H1 (cell line): Measurements from ENCODE around the gene TUBA3D.
"Not testable (repeated sequence)": the region's sequence is repeated elsewhere in the genome, so short reads cannot be mapped to it uniquely, and the experiment has no call there.

Experiments
- CBX5 ChIP-seq: fragments of 300-800, 300-1000 bp; sonication (generic); IDR thresholded peaks from 2 replicates; pipeline ENCODE4 v1.7.1; 2016; ENCODE audit warnings: antibody characterized with exemption, low read length, low read depth
- CTCF ChIP-seq, 3 experiments: IDR thresholded peaks; 1 replicate in 2 of 3; 2 replicates in 1 of 3; pipeline versions ENCODE4 v1.5.1 to v1.6.1; 2011; ENCODE audit warnings: low read length in 3 of 3, mild to moderate bottlenecking in 3 of 3, inconsistent platforms in 2 of 3, low read depth in 1 of 3, moderate library complexity in 1 of 3; ENCODE audit not compliant: insufficient read depth in 1 of 3; ENCODE audit errors: control extremely low read depth in 1 of 3
- EZH2 ChIP-seq: fragments of 200-600 bp; sonication (generic); IDR thresholded peaks from 2 replicates; pipeline ENCODE4 v1.7.1; 2012; ENCODE audit warnings: low read depth, mild to moderate bottlenecking, moderate library complexity, low read length, inconsistent platforms; ENCODE audit not compliant: severe bottlenecking
- GABPA ChIP-seq: IDR thresholded peaks from 2 replicates; pipeline ENCODE4 v1.6.1; 2011; ENCODE audit warnings: mild to moderate bottlenecking, low read length, moderate library complexity, borderline replicate concordance; ENCODE audit not compliant: insufficient read depth
- HDAC2 ChIP-seq, 2 experiments: fragments of 300-600 bp in 1 of 2; sonication (generic) in 1 of 2; IDR thresholded peaks; 2 replicates each; pipeline ENCODE4 v1.6.1; 2011 to 2012; ENCODE audit warnings: low read depth in 2 of 2, low read length in 2 of 2, mild to moderate bottlenecking in 2 of 2, moderate library complexity in 2 of 2, borderline replicate concordance in 1 of 2, inconsistent platforms in 1 of 2
- JUN ChIP-seq: IDR thresholded peaks from 2 replicates; pipeline ENCODE4 v1.6.1; 2011; ENCODE audit warnings: low read depth, mild to moderate bottlenecking, improper control_type of control experiment, low read length
- POLR2A ChIP-seq, 2 experiments: IDR thresholded peaks; 1 replicate in 1 of 2; 2 replicates in 1 of 2; pipeline ENCODE4 v1.6.1; 2011; ENCODE audit warnings: low read depth in 2 of 2, low read length in 2 of 2, mild to moderate bottlenecking in 2 of 2; ENCODE audit errors: control extremely low read depth in 1 of 2
- SP1 ChIP-seq: IDR thresholded peaks from 2 replicates; pipeline ENCODE4 v1.6.1; 2011; ENCODE audit warnings: low read depth, low read length
- SP2 ChIP-seq: IDR thresholded peaks from 2 replicates; pipeline ENCODE4 v1.6.1; 2012; ENCODE audit warnings: mild to moderate bottlenecking, low read length, inconsistent platforms
- TAF1 ChIP-seq: IDR thresholded peaks from 2 replicates; pipeline ENCODE4 v1.6.1; 2011; ENCODE audit warnings: mild to moderate bottlenecking, low read depth, low read length

GRCh38 chr2:131491469-131491836 is 15.5 kb downstream of the TUBA3D start:
- TF ChIP-seq TAF1; EZH2; CTCF (IDR thresholded peaks at IDR 0.05; ENCODE audit: control extremely low read depth in 1 of 3, insufficient read depth in 1 of 3, low read depth in 1 of 3, low read length in 3 of 3); CBX5; SP2; GABPA; POLR2A (IDR thresholded peaks at IDR 0.05; ENCODE audit: control extremely low read depth in 1 of 2, low read depth in 2 of 2, low read length in 2 of 2); JUN; SP1; HDAC2 (IDR thresholded peaks at IDR 0.05; ENCODE audit: borderline replicate concordance in 1 of 2, low read depth in 2 of 2, low read length in 2 of 2): not testable (repeated sequence)
